ENCODE measurements around the gene FLAD1.

The FLAD1 gene

DNA sequence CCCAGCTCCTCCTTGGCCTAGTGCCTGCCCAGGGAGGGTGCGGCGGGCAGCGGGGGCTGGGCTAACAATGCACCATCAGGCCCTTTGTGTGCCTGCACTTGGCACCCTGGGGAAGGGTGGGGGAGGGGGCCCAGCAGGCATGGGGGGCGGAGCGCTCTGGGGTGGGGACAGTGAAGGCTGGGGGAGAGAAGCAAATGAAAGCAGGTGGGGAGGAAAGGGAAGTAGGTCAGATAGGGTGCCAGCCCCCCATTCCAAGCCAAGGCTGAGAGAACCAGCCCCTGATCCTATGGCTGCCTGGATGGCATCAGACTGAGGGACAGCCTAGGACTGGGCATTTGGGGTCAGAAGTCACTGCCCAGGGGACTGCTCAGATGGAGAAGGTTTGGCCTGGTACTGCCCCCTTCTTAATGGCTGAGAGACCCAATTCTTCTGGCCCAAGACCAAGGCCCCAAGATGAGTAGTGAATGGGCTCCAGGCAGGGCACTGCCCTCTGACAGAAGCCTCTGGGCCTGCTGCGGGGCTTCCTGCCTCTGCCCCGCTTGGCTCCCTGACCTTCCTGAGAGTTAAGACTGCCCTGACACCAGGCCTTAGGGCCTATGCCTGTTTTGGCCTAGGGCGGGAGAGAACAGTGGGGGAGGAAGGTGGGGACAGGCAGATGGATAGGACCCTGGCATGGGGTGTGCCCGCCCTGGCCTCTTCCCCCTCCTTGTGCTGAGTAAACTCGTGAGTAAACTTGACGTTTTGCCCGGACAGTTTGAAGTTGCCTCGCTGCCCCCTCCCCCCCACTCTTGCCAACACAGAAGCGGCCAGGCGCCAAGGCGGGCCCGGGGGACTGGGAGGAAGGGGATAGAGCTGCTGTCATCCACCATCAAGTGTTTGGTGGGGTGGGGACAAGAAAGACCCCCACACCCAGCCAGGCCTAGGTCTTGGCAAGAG, 22.2 kb downstream of the FLAD1 start:
- no peak for DNase-seq

DNA sequence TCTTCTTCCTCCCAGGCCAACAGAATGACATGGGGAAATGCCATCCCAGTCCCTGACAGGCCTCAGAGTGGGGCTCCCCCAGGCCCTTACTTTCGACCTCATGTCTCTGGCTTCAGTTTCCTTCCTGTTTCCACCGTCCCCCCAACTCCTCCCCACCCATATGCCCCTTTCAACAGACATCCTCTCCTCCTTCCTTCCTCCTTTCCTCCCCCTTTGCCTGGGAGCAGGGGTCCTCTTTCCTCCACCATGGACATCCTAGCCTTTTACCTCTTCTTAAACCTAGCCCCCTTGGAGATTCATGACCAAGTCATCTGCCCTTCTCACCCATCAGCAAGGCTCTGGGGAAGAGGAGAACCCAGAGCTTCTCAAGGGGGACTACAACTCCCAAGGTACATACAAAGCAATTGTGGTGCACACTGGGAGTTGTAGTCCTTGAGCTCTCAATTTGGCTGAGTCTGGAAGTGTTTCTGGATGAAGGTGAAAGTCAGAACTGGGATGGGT, 23.5 kb downstream of the FLAD1 start:
- DNase-seq = no peak

- no peak for DNase-seq
These were observed 24.2 kb downstream of the FLAD1 start for GRCh38 chr1:155007251-155007828.

GRCh38 chr1:155008015-155008941, 25.1 kb downstream of the FLAD1 start:
- no peak for DNase-seq

- no peak for DNase-seq
These were observed 26.1 kb downstream of the FLAD1 start for GRCh38 chr1:155009221-155009711.

- DNase-seq = no peak
These were observed 26.6 kb downstream of the FLAD1 start for GRCh38 chr1:155009742-155010141.

DNA sequence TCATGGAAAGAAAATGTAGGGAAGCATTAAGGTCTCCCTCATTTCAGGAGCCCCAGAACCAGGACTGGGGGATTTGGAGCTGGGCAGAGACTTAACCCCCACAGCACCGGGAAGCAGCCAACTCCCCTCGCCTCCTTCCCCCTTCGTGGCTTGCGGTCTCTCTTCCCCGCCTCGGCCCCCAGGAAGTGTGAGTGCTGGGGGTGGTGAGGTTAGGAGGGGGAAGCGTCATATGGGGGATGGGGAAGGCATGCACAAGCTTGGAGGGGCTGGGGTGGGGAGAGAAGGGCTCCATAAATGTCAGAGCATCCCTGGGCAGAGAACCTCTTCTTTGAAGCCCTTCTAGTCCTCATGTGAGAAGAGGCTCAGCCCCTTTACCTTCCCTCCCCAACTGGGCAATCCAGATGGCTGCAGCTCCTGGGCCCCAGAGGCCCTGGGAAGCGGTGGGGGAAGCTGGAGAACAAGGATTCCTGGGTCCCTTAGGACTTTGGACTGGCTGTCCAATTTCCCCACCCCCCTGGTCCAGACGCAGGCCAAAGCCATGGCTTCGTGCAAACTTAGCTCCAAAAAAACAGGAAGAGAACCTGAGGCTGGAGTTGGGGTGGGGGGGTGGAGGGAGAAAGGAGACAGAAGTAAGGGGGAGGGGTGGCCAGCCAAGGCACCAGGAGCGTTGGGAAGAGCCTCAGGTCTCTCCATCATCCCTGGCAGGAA, 27.2 kb downstream of the FLAD1 start:
- no peak for DNase-seq

DNA sequence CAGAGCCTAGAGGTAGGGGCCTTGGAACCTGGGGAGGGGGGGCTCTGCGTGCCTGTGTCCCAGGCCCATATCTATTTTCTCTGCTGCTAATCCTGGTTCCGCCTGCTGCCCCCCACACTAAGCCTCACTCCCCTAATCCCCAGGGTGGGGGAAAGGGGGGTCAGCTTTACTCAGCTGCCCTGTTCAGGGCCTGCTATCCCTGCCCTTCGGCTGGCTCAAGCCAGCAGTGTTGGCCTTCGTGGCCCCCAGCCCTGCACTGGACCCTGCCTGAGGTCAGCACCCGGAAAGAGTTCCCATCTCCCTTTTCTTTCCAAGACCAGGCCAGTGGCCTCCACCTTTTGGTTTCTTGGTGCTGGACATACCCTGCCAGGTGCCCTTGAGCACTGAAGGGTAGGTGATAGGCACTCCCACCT, 27.9 kb downstream of the FLAD1 start:
- DNase-seq = no peak

- no peak for DNase-seq
These were observed 28.4 kb downstream of the FLAD1 start for GRCh38 chr1:155011437-155012025.

GRCh38 chr1:155012026-155012546, 28.9 kb downstream of the FLAD1 start:
- peak; percentile 53 to 61 for DNase-seq

DNA sequence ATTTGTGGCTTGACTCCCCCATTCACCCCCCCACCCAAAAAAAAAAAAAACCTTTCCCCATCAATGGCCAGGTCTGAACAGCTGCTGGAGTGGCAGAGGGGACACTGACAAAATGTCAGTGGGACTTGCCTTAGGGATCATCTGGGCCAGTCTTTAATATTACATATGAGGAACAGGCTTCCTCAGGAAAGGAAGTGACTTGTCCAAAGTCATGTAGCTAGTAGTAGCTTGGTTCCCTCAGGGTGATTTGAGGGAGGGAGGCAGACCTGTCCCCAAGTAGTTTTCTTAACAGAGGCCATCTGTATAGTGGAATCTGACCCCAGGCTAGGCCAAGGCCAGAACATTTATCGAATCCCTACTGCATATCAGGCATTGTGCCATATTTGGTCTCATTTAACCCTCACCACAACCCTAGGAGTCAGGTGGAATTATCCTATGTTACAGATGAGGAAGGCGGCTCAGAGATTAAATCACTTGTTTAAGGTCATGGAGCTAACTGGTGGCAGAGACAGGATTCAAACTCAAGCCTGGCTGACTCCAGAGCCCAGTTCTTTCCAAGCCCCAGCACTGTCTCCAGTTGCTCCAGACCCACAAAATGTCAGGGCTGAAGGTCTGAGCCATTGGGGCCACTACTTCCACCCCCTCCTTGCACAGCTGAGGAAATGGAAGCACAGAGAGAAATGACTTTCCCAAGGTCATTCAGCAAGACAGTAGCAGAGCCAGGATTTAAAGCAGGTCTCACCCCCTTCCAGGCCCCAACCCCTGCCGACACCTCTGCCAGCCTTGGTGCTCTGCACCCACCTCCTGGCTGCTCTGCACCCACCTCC, 29.8 kb downstream of the FLAD1 start:
- DNase-seq = no peak

- no peak for DNase-seq
These were observed 30.5 kb downstream of the FLAD1 start for GRCh38 chr1:155013632-155014031.

GRCh38 chr1:155014709-155015508, 31.8 kb downstream of the FLAD1 start:
- no peak for DNase-seq

GRCh38 chr1:155015527-155016230, 32.5 kb downstream of the FLAD1 start:
- DNase-seq = no peak

DNA sequence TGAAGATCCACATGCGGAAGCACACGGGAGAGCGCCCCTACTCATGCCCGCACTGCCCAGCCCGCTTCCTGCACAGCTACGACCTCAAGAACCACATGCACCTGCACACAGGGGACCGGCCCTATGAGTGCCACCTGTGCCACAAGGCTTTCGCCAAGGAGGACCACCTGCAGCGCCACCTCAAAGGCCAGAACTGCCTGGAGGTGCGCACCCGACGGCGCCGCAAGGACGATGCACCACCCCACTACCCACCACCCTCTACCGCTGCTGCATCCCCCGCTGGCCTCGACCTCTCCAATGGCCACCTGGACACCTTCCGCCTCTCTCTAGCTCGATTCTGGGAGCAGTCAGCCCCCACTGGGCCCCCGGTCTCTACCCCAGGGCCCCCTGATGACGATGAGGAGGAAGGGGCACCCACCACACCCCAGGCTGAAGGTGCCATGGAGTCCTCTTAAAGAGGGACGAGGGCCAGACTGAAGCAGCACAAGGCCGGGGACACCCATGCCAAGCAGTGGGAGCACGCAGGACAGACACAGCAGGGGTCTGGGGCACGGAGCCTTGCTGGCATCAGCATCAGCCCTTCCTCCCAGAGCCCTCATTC, 33.2 kb downstream of the FLAD1 start:
- DNase-seq = no peak

DNA sequence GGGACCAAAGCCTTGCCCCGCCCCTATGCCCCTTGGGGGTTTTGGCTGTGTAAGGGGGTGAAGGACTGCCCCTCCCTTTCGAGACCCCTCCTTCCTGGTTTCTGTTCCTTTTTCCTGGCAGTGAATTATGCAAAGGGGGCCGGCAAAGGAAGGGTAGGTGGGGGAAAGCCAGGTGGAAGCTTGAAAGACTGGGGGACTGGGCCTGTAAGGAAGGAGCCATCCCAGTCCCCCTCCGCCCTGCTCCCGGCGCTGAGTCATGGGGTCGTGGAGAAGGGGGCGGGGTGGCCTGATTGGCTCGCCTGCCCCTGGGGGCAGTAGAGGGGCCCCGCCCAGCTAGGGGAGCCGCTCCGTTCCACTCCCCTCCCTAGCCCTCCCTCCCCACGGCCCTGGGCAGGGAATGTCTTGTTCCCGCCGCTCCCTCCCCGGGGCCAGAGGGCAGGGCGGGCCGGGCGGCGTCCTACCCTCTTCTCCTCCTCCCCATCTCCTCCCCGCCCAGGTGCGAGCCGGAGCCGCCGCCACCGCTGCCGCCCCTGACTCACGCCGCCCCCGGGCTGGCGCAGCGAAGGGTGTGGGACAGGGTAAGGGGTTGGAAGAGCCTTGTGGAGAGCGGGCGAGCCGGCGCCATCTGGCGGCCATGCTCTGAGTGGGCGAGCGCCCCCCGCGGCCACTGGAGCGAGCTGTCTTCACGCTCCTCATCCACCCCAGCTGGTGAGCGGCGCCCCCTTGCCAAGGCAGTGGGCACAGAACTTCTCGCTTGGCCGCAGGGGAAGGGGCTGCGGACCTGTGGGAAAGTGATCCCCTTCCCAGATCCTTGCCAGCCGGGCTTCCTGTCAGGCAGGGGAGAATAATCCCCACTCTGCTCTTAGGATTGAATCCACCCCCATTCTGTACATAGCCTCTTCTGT, 34.1 kb downstream of the FLAD1 start:
- peak; percentile 71 to 74 for DNase-seq

GRCh38 chr1:155017946-155018316, 34.8 kb downstream of the FLAD1 start:
- no peak for DNase-seq
